Neuronal stem cell (in vitro differentiated cells): ENCODE measurements around the gene GC.
"Not testable (repeated sequence)": the region's sequence is repeated elsewhere in the genome, so short reads cannot be mapped to it uniquely, and the experiment has no call there.

ENCODE experiments used
- DNase-seq: peaks from one replicate; pipeline ENCODE4 v3.0.0-alpha.2; 2013; ENCODE audit warnings: low spot score
- H2AFZ ChIP-seq: one replicate; pipeline ENCODE4 v1.6.1; 2013; ENCODE audit warnings: mild to moderate bottlenecking, low read length, inconsistent platforms
- H2AK5ac ChIP-seq: 2 replicates; pipeline ENCODE4 v1.6.1; 2013; ENCODE audit warnings: low read depth, mild to moderate bottlenecking, inconsistent platforms, low read length, moderate library complexity, mixed read lengths
- H2BK120ac ChIP-seq: 2 replicates; pipeline ENCODE4 v1.6.1; 2013; ENCODE audit warnings: low read depth, mild to moderate bottlenecking, inconsistent platforms, low read length, moderate library complexity, mixed read lengths
- H2BK12ac ChIP-seq: one replicate; pipeline ENCODE4 v1.6.1; 2013; ENCODE audit warnings: low read length, inconsistent platforms
- H2BK15ac ChIP-seq: 2 replicates; pipeline ENCODE4 v1.6.1; 2013; ENCODE audit warnings: mild to moderate bottlenecking, low read length, inconsistent platforms, mixed read lengths
- H2BK5ac ChIP-seq: one replicate; pipeline ENCODE4 v1.6.1; 2013; ENCODE audit warnings: inconsistent platforms, mild to moderate bottlenecking, low read length, moderate library complexity
- H3K14ac ChIP-seq: one replicate; pipeline ENCODE4 v1.6.1; 2013; ENCODE audit warnings: low read length, inconsistent platforms
- H3K18ac ChIP-seq: 2 replicates; pipeline ENCODE4 v1.6.1; 2013; ENCODE audit warnings: low read length, inconsistent platforms
- H3K23ac ChIP-seq: 2 replicates; pipeline ENCODE4 v1.6.1; 2013; ENCODE audit warnings: low read depth, mild to moderate bottlenecking, mixed read lengths, low read length, inconsistent platforms; ENCODE audit not compliant: poor library complexity
- H3K27ac ChIP-seq: replicated peaks from 3 replicates; pipeline ENCODE4 v1.5.1; 2013; ENCODE audit warnings: low read length, inconsistent platforms
- H3K27me3 ChIP-seq, 3 experiments: 2 replicates each; pipeline ENCODE4 v1.6.1; 2013; ENCODE audit warnings: low read length in 3 of 3, mild to moderate bottlenecking in 2 of 3, inconsistent platforms in 1 of 3, low read depth in 1 of 3, mixed read lengths in 1 of 3, moderate library complexity in 1 of 3; ENCODE audit not compliant: control insufficient read depth in 3 of 3, insufficient read depth in 3 of 3
- H3K36me3 ChIP-seq, 2 donors: replicated peaks in 1 of 2; 2 replicates each; pipeline ENCODE4 v1.6.1; 2013; ENCODE audit warnings: low read length in 2 of 2; ENCODE audit not compliant: control insufficient read depth in 2 of 2, insufficient read depth in 2 of 2
- H3K4ac ChIP-seq: 2 replicates; pipeline ENCODE4 v1.6.1; 2013; ENCODE audit warnings: inconsistent platforms, mild to moderate bottlenecking, low read length, moderate library complexity
- H3K4me1 ChIP-seq, 2 donors: 1 replicate in 1 of 2; 2 replicates in 1 of 2; pipeline ENCODE4 v1.6.1; 2013; ENCODE audit warnings: low read length in 2 of 2, low read depth in 1 of 2; ENCODE audit not compliant: control insufficient read depth in 2 of 2, insufficient read depth in 1 of 2
- H3K4me2 ChIP-seq: one replicate; pipeline ENCODE4 v1.6.1; 2013; ENCODE audit warnings: mild to moderate bottlenecking, low read length, inconsistent platforms; ENCODE audit not compliant: insufficient read depth, poor library complexity, severe bottlenecking
- H3K4me3 ChIP-seq, 2 donors: 2 replicates each; pipeline ENCODE4 v1.5.1; 2013; ENCODE audit warnings: low read length in 2 of 2, mild to moderate bottlenecking in 2 of 2, inconsistent platforms in 1 of 2, moderate library complexity in 1 of 2
- H3K79me1 ChIP-seq: one replicate; pipeline ENCODE4 v1.6.1; 2013; ENCODE audit warnings: low read depth, mild to moderate bottlenecking, inconsistent platforms, low read length, moderate library complexity
- H3K9ac ChIP-seq: one replicate; pipeline ENCODE4 v1.6.1; 2013; ENCODE audit warnings: mild to moderate bottlenecking, low read depth, low read length, inconsistent platforms; ENCODE audit not compliant: poor library complexity
- H3K9me3 ChIP-seq, 2 donors: replicated peaks in 1 of 2; 2 replicates each; pipeline versions ENCODE3 to v1.6.1; 2013; ENCODE audit warnings: low read length in 2 of 2, mild to moderate bottlenecking in 2 of 2, inconsistent platforms in 1 of 2, low read depth in 1 of 2, mixed read lengths in 1 of 2, moderate library complexity in 1 of 2; ENCODE audit not compliant: control insufficient read depth in 2 of 2, insufficient read depth in 1 of 2
- H4K8ac ChIP-seq: one replicate; pipeline ENCODE4 v1.6.1; 2013; ENCODE audit warnings: low read depth, mild to moderate bottlenecking, inconsistent platforms, low read length, moderate library complexity
- H4K91ac ChIP-seq: one replicate; pipeline ENCODE4 v1.6.1; 2013; ENCODE audit warnings: low read length, low read depth, mild to moderate bottlenecking, inconsistent platforms; ENCODE audit not compliant: poor library complexity
- WGBS, 2 donors: extraction: QIAGEN DNeasy Blood & Tissue Kit; methylation state at CpG; one replicate each; pipeline ENCODE4 v1.1.7; 2013; ENCODE audit warnings: missing lambda C conversion rate in 2 of 2, mixed read lengths in 1 of 2; ENCODE audit not compliant: insufficient read length in 2 of 2, insufficient replicate concordance in 1 of 2; ENCODE audit errors: extremely low coverage in 2 of 2; 5-methylcytosine and 5-hydroxymethylcytosine counted together

Gene GC

GRCh38 chr4:71752383-71753042 lies 31.4 kb downstream of the GC start:
- H3K4me1 ChIP-seq, result no peaks in the 10 kb centered on the region
- DNase-seq, result no peak
- H2AFZ ChIP-seq, result no peak overlapping the region
- no peak overlapping the region for H3K23ac ChIP-seq
- H2BK120ac ChIP-seq, result no peak overlapping the region
- H2AK5ac ChIP-seq, result no peak overlapping the region
- H4K91ac ChIP-seq, result no peak overlapping the region
- no peak overlapping the region for H3K4me2 ChIP-seq
- no peaks in the 10 kb centered on the region for H3K36me3 ChIP-seq
- H2BK12ac ChIP-seq, result no peak overlapping the region
- no peak overlapping the region for H3K9ac ChIP-seq
- H3K4me3 ChIP-seq, result no peak overlapping the region
- H3K27me3 ChIP-seq, result no peaks in the 10 kb centered on the region
- no CpG with 5 or more reads among the region's 5 CpGs for WGBS, 2 donors
- no peaks in the 10 kb centered on the region for H3K79me1 ChIP-seq
- H3K4ac ChIP-seq, result no peak overlapping the region
- no peak overlapping the region for H4K8ac ChIP-seq
- no peaks in the 10 kb centered on the region for H3K9me3 ChIP-seq
- H3K14ac ChIP-seq, result no peak overlapping the region
- H2BK5ac ChIP-seq, result no peak overlapping the region
- no peak overlapping the region for H2BK15ac ChIP-seq
- no peak overlapping the region for H3K18ac ChIP-seq
- H3K27ac ChIP-seq, result no peak overlapping the region

- no peak overlapping the region for H2BK120ac ChIP-seq
- H3K23ac ChIP-seq, result no peak overlapping the region
- H3K9ac ChIP-seq, result no peak overlapping the region
- no peaks in the 10 kb centered on the region for H3K4me1 ChIP-seq
- no peaks in the 10 kb centered on the region for H3K9me3 ChIP-seq
- no peak overlapping the region for H3K27ac ChIP-seq
- no peaks in the 10 kb centered on the region for H3K36me3 ChIP-seq
- no peak overlapping the region for H3K14ac ChIP-seq
- no peak overlapping the region for H2AFZ ChIP-seq
- H3K79me1 ChIP-seq, result no peaks in the 10 kb centered on the region
- no peak overlapping the region for H4K91ac ChIP-seq
- no peak overlapping the region for H3K4me2 ChIP-seq
- no peak overlapping the region for H2AK5ac ChIP-seq
- no CpG with 5 or more reads among the region's 4 CpGs for WGBS, 2 donors
- no peak overlapping the region for H4K8ac ChIP-seq
- DNase-seq, result no peak
- no peak overlapping the region for H2BK15ac ChIP-seq
- H3K18ac ChIP-seq, result no peak overlapping the region
- H2BK12ac ChIP-seq, result no peak overlapping the region
- no peak overlapping the region for H3K4ac ChIP-seq
- no peak overlapping the region for H3K4me3 ChIP-seq
- no peaks in the 10 kb centered on the region for H3K27me3 ChIP-seq
- H2BK5ac ChIP-seq, result no peak overlapping the region
Observed at GRCh38 chr4:71749008-71749594, 34.8 kb downstream of the GC start.

- WGBS, 2 donors, result no CpG with 5 or more reads among the region's 3 CpGs
- no peak for DNase-seq
Observed at GRCh38 chr4:71746379-71746778, 37.5 kb downstream of the GC start.

GRCh38 chr4:71738782-71739181 lies 45.1 kb downstream of the GC start:
- H3K9me3 ChIP-seq, H2BK5ac ChIP-seq, H3K27me3 ChIP-seq, H4K8ac ChIP-seq, H3K18ac ChIP-seq, H3K9ac ChIP-seq, H3K14ac ChIP-seq, H2BK120ac ChIP-seq, H2BK15ac ChIP-seq, H3K36me3 ChIP-seq, H3K23ac ChIP-seq, DNase-seq, H4K91ac ChIP-seq, H3K4me2 ChIP-seq, H3K4me1 ChIP-seq, H2AFZ ChIP-seq, H3K27ac ChIP-seq, H3K4ac ChIP-seq, H2AK5ac ChIP-seq, H3K4me3 ChIP-seq, H2BK12ac ChIP-seq, H3K79me1 ChIP-seq: not testable (repeated sequence)
- no CpG with 5 or more reads among the region's 2 CpGs for WGBS, 2 donors

More at GRCh38 chr4:71746379-71746778, 37.5 kb downstream of the GC start:
- no peaks in the 10 kb centered on the region for H3K79me1 ChIP-seq
- H3K4me1 ChIP-seq, result no peaks in the 10 kb centered on the region
- no peak overlapping the region for H3K4ac ChIP-seq
- no peak overlapping the region for H2BK12ac ChIP-seq
- H3K18ac ChIP-seq, result no peak overlapping the region
- H3K23ac ChIP-seq, result no peak overlapping the region
- no peak overlapping the region for H4K91ac ChIP-seq
- no peak overlapping the region for H2AFZ ChIP-seq
- no peak overlapping the region for H2BK15ac ChIP-seq
- no peak overlapping the region for H4K8ac ChIP-seq
- H3K27ac ChIP-seq, result no peak overlapping the region
- no peak overlapping the region for H3K4me2 ChIP-seq
- H2AK5ac ChIP-seq, result no peak overlapping the region
- H3K9ac ChIP-seq, result no peak overlapping the region
- no peak overlapping the region for H2BK120ac ChIP-seq
- H3K27me3 ChIP-seq, result no peaks in the 10 kb centered on the region
- H3K9me3 ChIP-seq, result no peaks in the 10 kb centered on the region
- H3K14ac ChIP-seq, result no peak overlapping the region
- H2BK5ac ChIP-seq, result no peak overlapping the region
- H3K4me3 ChIP-seq, result no peak overlapping the region
- H3K36me3 ChIP-seq, result no peaks in the 10 kb centered on the region
